ENCODE results near the gene ZRANB2. TPM values are rescaled to one million over a fixed set of nuclear protein-coding genes. Genes with fewer than 3 reads are reported as not detected.
A peak's percentile ranks its signal among the peaks of the same experiment; 100 is the strongest.

The ZRANB2 gene
- total RNA-seq, 2 experiments from 2014 or later = 102 TPM

GRCh38 chr1:71053758-71054157, 27.1 kb downstream of the ZRANB2 start:
- Mint-ChIP-seq H3K9me3 (no peaks in the 10 kb centered on the region), H3K36me3 (ENCODE audit: low read depth) (peaks cover 7% of the 10 kb centered on the region), H3K27ac (no peak overlapping the region), H3K4me3 (no peak overlapping the region), H3K27me3 (peaks cover 7% of the 10 kb centered on the region), H3K4me1 (ENCODE audit: low read depth) (peaks cover 4% of the 10 kb centered on the region)
- Histone ChIP-seq H3K27ac (ENCODE audit: low read depth in 1 of 2, low read length in 2 of 2) (no peak overlapping the region), H3K4me3 (ENCODE audit: low read length) (no peak overlapping the region), H3K9me3 (ENCODE audit: control insufficient read depth in 1 of 2, insufficient read depth in 1 of 2, low read length in 2 of 2) (no peaks in the 10 kb centered on the region), H3K4me1 (ENCODE audit: insufficient read depth, low read length) (no peaks in the 10 kb centered on the region), H3K27me3 (ENCODE audit: control insufficient read depth in 1 of 2, insufficient read depth in 2 of 2, low read length in 2 of 2) (peaks cover 0 to 6% of the 10 kb centered on the region in 2 experiments), H3K36me3 (ENCODE audit: insufficient read depth, low read length) (peaks cover 10% of the 10 kb centered on the region)
- POLR2A ChIA-PET = interaction anchor here (1.0 kb wide), 1 partner anchor 27 kb away, joined by 4 read pairs; the partner anchor contains the start of gene ZRANB2
- ATAC-seq (ENCODE audit: poor library complexity) (no peak), DNase-seq (no peak)
- CTCF ChIA-PET = no interaction called here
- TF ChIP-seq CTCF (IDR thresholded peaks at IDR 0.05) = no peak
- intact Hi-C loops (cut with DNase I, micrococcal nuclease) = loop anchor here in 1 of 2 experiments (10.0 kb wide), 1 partner anchor 919 kb away; no protein-coding TSS in a partner anchor

- Histone ChIP-seq H3K4me3 (ENCODE audit: low read length) (no peak overlapping the region), H3K27me3 (ENCODE audit: control insufficient read depth in 1 of 2, insufficient read depth in 2 of 2, low read length in 2 of 2) (peaks cover 2 to 12% of the 10 kb centered on the region in 2 experiments), H3K9me3 (ENCODE audit: control insufficient read depth in 1 of 2, insufficient read depth in 1 of 2, low read length in 2 of 2) (no peaks in the 10 kb centered on the region), H3K27ac (ENCODE audit: low read depth in 1 of 2, low read length in 2 of 2) (no peak overlapping the region), H3K36me3 (ENCODE audit: insufficient read depth, low read length) (peaks cover 5% of the 10 kb centered on the region), H3K4me1 (ENCODE audit: insufficient read depth, low read length) (peaks cover under 1% of the 10 kb centered on the region)
- DNase-seq (no peak), ATAC-seq (ENCODE audit: poor library complexity) (no peak)
- peaks cover 13% of the 10 kb centered on the region for H3K27me3 Mint-ChIP-seq
- no peak overlapping the region for H3K27ac Mint-ChIP-seq
- H3K36me3 Mint-ChIP-seq (ENCODE audit: low read depth) = peaks cover 4% of the 10 kb centered on the region
- POLR2A ChIA-PET = interaction anchor here (1.0 kb wide), 1 partner anchor 28 kb away, joined by 4 read pairs; the partner anchor contains the start of gene ZRANB2
- peaks cover 6% of the 10 kb centered on the region for H3K4me1 Mint-ChIP-seq (ENCODE audit: low read depth)
- no peak for TF ChIP-seq CTCF (IDR thresholded peaks at IDR 0.05)
- no peak overlapping the region for H3K4me3 Mint-ChIP-seq
- H3K9me3 Mint-ChIP-seq = no peaks in the 10 kb centered on the region
- intact Hi-C loops (cut with DNase I, micrococcal nuclease) = loop anchor here in 1 of 2 experiments (10.0 kb wide), 1 partner anchor 918 kb away; no protein-coding TSS in a partner anchor
- CTCF ChIA-PET = no interaction called here
These were observed 27.7 kb downstream of the ZRANB2 start for GRCh38 chr1:71053146-71053545.

- H3K27ac ChIP-seq (ENCODE audit: low read depth in 1 of 2, low read length in 2 of 2) = no peak overlapping the region
- H3K4me1 ChIP-seq (ENCODE audit: insufficient read depth, low read length) = peaks cover 19% of the 10 kb centered on the region
- H3K9me3 ChIP-seq (ENCODE audit: control insufficient read depth in 1 of 2, insufficient read depth in 1 of 2, low read length in 2 of 2) = peaks cover 0 to 16% of the 10 kb centered on the region in 2 experiments
- H3K27me3 Mint-ChIP-seq = peaks cover 41% of the 10 kb centered on the region
- H3K36me3 Mint-ChIP-seq (ENCODE audit: low read depth) = no peaks in the 10 kb centered on the region
- H3K27ac Mint-ChIP-seq = no peak overlapping the region
- H3K27me3 ChIP-seq (ENCODE audit: control insufficient read depth in 1 of 2, insufficient read depth in 2 of 2, low read length in 2 of 2) = peaks cover 27 to 36% of the 10 kb centered on the region in 2 experiments
- no peak overlapping the region for H3K4me3 ChIP-seq (ENCODE audit: low read length)
- DNase-seq (peak in 3 of 14 experiments; percentile 58 to 72 (median 67)), ATAC-seq (ENCODE audit: poor library complexity) (peak; percentile 48)
- peak overlapping the region; percentile 44 for H3K4me3 Mint-ChIP-seq
- no peaks in the 10 kb centered on the region for H3K9me3 Mint-ChIP-seq
- TF ChIP-seq CTCF (IDR thresholded peaks at IDR 0.05) = peak; percentile 76
- intact Hi-C loops (cut with DNase I, micrococcal nuclease) = loop anchor here (2.0 to 10.0 kb wide), 4 partner anchors 31 to 915 kb away; partner anchors contain the start of gene ZRANB2 (in 1 of the 2)
- ChIA-PET CTCF (interaction anchor here (0.9 to 1.4 kb wide), 2 partner anchors 11 to 31 kb away, joined by 3 to 6 read pairs; no protein-coding TSS in a partner anchor), POLR2A (interaction anchor here (0.6 kb wide), 1 partner anchor 30 kb away, joined by 3 read pairs; the partner anchor contains the start of gene ZRANB2)
- H3K36me3 ChIP-seq (ENCODE audit: insufficient read depth, low read length) = no peaks in the 10 kb centered on the region
- peaks cover 22% of the 10 kb centered on the region for H3K4me1 Mint-ChIP-seq (ENCODE audit: low read depth)
These were observed 30.8 kb downstream of the ZRANB2 start for GRCh38 chr1:71049951-71050598.

Measured in CD4-positive, alpha-beta T cell (primary cell).